Liver (tissue), 9 donors: ENCODE data around the gene ADGRA3. TPM values are rescaled to one million over a fixed set of nuclear protein-coding genes. Genes with fewer than 3 reads are reported as not detected.

ENCODE experiments used
- DNase-seq: peaks from one replicate; pipeline ENCODE4 v3.0.0-alpha.2; 2017; ENCODE audit warnings: low spot score
- H3K27ac ChIP-seq, 2 donors: one replicate each; pipeline ENCODE4 v1.7.0; 2013; ENCODE audit warnings: inconsistent platforms in 2 of 2, low read length in 2 of 2, control low read depth in 1 of 2, low read depth in 1 of 2, mild to moderate bottlenecking in 1 of 2
- H3K27me3 ChIP-seq, 4 donors: one replicate each; pipeline versions ENCODE4 v1.6.1 to v1.7.0; 2013; ENCODE audit warnings: low read length in 3 of 4, inconsistent platforms in 1 of 4, mild to moderate bottlenecking in 1 of 4, moderate library complexity in 1 of 4; ENCODE audit not compliant: control insufficient read depth in 4 of 4, insufficient read depth in 4 of 4
- H3K36me3 ChIP-seq, 4 donors: one replicate each; pipeline versions ENCODE4 v1.6.1 to v1.7.0; 2013; ENCODE audit warnings: low read length in 3 of 4, mild to moderate bottlenecking in 3 of 4, low read depth in 1 of 4, moderate library complexity in 1 of 4; ENCODE audit not compliant: control insufficient read depth in 4 of 4, insufficient read depth in 3 of 4
- H3K4me1 ChIP-seq, 4 donors: one replicate each; pipeline versions ENCODE4 v1.6.1 to v1.7.0; 2013; ENCODE audit warnings: low read length in 3 of 4, mild to moderate bottlenecking in 3 of 4, moderate library complexity in 1 of 4; ENCODE audit not compliant: control insufficient read depth in 4 of 4, insufficient read depth in 4 of 4
- H3K4me3 ChIP-seq, 3 donors: one replicate each; pipeline versions ENCODE4 v1.6.1 to v1.7.0; 2013; ENCODE audit warnings: low read length in 3 of 3, control low read depth in 1 of 3, low read depth in 1 of 3, mild to moderate bottlenecking in 1 of 3
- H3K9ac ChIP-seq, 2 donors: one replicate each; pipeline ENCODE4 v1.7.0; 2013; ENCODE audit warnings: low read length in 2 of 2, mild to moderate bottlenecking in 2 of 2, moderate library complexity in 2 of 2, control low read depth in 1 of 2, low read depth in 1 of 2
- H3K9me3 ChIP-seq, 4 donors: one replicate each; pipeline versions ENCODE4 v1.6.1 to v1.7.0; 2013; ENCODE audit warnings: low read length in 3 of 4; ENCODE audit not compliant: control insufficient read depth in 4 of 4
- CTCF ChIP-seq: fragments of 150-350 bp; IDR thresholded peaks from 2 replicates; pipeline ENCODE4 v1.5.1; 2017; ENCODE audit warnings: improper control_type of control experiment, low read depth, low read length; ENCODE audit not compliant: missing input control
- FOXA1 ChIP-seq: IDR thresholded peaks from 2 replicates; pipeline ENCODE4 v1.6.1; 2016; ENCODE audit warnings: antibody characterized with exemption
- FOXA2 ChIP-seq: IDR thresholded peaks from 2 replicates; pipeline ENCODE4 v1.6.1; 2016; ENCODE audit warnings: antibody characterized with exemption
- GABPA ChIP-seq, 2 donors: IDR thresholded peaks in 1 of 2; conservative IDR thresholded peaks in 1 of 2; 2 replicates each; pipeline ENCODE4 v1.6.1; 2016; ENCODE audit warnings: antibody characterized with exemption in 2 of 2, mild to moderate bottlenecking in 1 of 2, moderate library complexity in 1 of 2
- HNF4A ChIP-seq, 2 donors: conservative IDR thresholded peaks; 2 replicates each; pipeline ENCODE4 v1.6.1; 2016; ENCODE audit warnings: antibody characterized with exemption in 2 of 2, mild to moderate bottlenecking in 2 of 2
- JUND ChIP-seq, 2 donors: IDR thresholded peaks; 2 replicates each; pipeline ENCODE4 v1.6.1; 2016; ENCODE audit warnings: antibody characterized with exemption in 2 of 2
- NR2F2 ChIP-seq: IDR thresholded peaks from 2 replicates; pipeline ENCODE4 v1.6.1; 2016; ENCODE audit warnings: antibody characterized with exemption
- RAD21 ChIP-seq, 2 donors: IDR thresholded peaks; 2 replicates each; pipeline ENCODE4 v1.6.1; 2016; ENCODE audit warnings: antibody characterized with exemption in 2 of 2, mild to moderate bottlenecking in 2 of 2
- RXRA ChIP-seq, 2 donors: IDR thresholded peaks; 2 replicates each; pipeline ENCODE4 v1.6.1; 2017 to 2018; ENCODE audit warnings: antibody characterized with exemption in 2 of 2, mild to moderate bottlenecking in 1 of 2
- SP1 ChIP-seq: IDR thresholded peaks from 2 replicates; pipeline ENCODE4 v1.6.1; 2018; ENCODE audit warnings: antibody characterized with exemption, mild to moderate bottlenecking
- TAF1 ChIP-seq: conservative IDR thresholded peaks from 2 replicates; pipeline ENCODE4 v1.6.1; 2016; ENCODE audit warnings: antibody characterized with exemption, mild to moderate bottlenecking
- YY1 ChIP-seq: IDR thresholded peaks from 2 replicates; pipeline ENCODE4 v1.6.1; 2016; ENCODE audit warnings: antibody characterized with exemption, mild to moderate bottlenecking
- WGBS: extraction: QIAGEN DNeasy Blood & Tissue Kit; methylation state at CpG from one replicate; pipeline ENCODE4 v1.1.7; 2013; 5-methylcytosine and 5-hydroxymethylcytosine counted together
- polyA plus RNA-seq, 2 donors: library from polyadenylated mRNA; stranded (reverse) in 1 of 2; unstranded in 1 of 2; fragments of 200-250 nt in 1 of 2; fragments of >200 nt in 1 of 2; fragmentation: Nextera tagmentation in 1 of 2; extraction: Ambion mirVana in 1 of 2; gene quantifications; one replicate each; pipeline versions ENCODE4 v1.2.1 to v1.2.3, GENCODE V29; 2013 to 2015
- total RNA-seq, 2 donors: library from RNA; depleted of rRNA; stranded (reverse); fragments of >200 nt; gene quantifications; one replicate each; pipeline ENCODE4 v1.2.3, GENCODE V29; 2014
- TF ChIP-seq, protein P1 (sequence below): IDR thresholded peaks from 2 replicates; pipeline ENCODE4 v1.6.1; 2016; ENCODE audit warnings: antibody characterized with exemption
- TF ChIP-seq, protein P2 (sequence below): IDR thresholded peaks from 2 replicates; pipeline ENCODE4 v1.6.1; 2016; ENCODE audit warnings: antibody characterized with exemption, mild to moderate bottlenecking
- donor health status: healthy.
- donor health status: healthy.
- donor health status: healthy.
- donor health status: healthy.
- donor health status: healthy.

The ADGRA3 gene
- total and polyA plus RNA-seq, 4 donors = 15.2 to 239 (median 32.6) TPM

GRCh38 chr4:22504447-22504846 lies 11.4 kb downstream of the ADGRA3 start (continued):
- TF ChIP-seq, protein P1, sequence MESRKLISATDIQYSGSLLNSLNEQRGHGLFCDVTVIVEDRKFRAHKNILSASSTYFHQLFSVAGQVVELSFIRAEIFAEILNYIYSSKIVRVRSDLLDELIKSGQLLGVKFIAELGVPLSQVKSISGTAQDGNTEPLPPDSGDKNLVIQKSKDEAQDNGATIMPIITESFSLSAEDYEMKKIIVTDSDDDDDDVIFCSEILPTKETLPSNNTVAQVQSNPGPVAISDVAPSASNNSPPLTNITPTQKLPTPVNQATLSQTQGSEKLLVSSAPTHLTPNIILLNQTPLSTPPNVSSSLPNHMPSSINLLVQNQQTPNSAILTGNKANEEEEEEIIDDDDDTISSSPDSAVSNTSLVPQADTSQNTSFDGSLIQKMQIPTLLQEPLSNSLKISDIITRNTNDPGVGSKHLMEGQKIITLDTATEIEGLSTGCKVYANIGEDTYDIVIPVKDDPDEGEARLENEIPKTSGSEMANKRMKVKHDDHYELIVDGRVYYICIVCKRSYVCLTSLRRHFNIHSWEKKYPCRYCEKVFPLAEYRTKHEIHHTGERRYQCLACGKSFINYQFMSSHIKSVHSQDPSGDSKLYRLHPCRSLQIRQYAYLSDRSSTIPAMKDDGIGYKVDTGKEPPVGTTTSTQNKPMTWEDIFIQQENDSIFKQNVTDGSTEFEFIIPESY = no peak
- TF ChIP-seq HNF4A (conservative IDR thresholded peaks at IDR 0.05) = no peak
- TF ChIP-seq RXRA (IDR thresholded peaks at IDR 0.05) = no peak
- TF ChIP-seq JUND (IDR thresholded peaks at IDR 0.05) = no peak
- no peak for TF ChIP-seq FOXA2

DNA sequence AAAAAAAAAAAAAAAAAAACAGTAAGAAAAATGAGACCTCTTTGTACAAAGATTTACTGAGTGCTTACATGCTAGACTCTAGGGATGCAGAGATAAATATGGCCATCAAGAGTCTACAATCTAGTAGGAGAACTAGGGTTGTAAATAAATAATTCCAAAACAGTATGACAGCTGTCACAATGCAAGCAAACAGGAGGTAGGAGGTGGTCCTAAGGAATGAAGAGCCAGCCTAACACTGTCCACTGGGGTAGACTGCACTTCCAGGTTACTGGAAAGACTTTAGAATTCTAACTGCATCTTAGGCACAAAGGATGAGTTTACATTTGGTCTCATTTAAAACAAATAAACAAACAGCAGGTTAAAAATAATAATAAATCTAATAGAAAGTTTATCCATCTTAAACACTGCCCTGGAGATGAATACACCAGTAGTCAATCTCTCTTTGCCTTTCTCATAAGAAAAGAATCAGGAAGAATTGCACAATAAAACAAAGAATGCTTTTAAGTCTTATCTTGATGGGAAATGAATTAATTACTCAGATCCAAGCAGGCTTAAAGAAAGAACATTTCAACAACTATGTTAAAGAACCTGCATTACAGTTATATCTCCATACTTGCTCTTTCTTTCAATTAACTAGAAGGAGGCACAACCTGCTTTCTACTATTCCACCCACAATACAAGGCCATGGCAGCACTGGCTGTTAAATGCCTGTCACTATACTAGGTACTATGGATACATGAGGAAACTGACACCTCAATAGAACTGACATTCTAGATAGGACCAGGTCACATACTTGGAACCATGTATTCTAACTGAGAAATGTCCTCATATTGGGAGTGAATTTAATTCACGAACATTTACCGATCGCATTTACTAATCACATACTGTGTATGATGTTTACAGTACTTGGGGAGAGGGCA lies 12.7 kb downstream of the ADGRA3 start:
- H3K27ac ChIP-seq = no peak overlapping the region
- TF ChIP-seq SP1 (no peak), FOXA1 (no peak), CTCF (no peak), YY1 (no peak), GABPA (IDR thresholded peaks at IDR 0.05 in 1 of 2, conservative IDR thresholded peaks at IDR 0.05 in 1 of 2) (no peak), TAF1 (no peak), NR2F2 (no peak), RAD21 (IDR thresholded peaks at IDR 0.05) (no peak), FOXA2 (no peak), HNF4A (conservative IDR thresholded peaks at IDR 0.05) (no peak)
- TF ChIP-seq, protein P2, sequence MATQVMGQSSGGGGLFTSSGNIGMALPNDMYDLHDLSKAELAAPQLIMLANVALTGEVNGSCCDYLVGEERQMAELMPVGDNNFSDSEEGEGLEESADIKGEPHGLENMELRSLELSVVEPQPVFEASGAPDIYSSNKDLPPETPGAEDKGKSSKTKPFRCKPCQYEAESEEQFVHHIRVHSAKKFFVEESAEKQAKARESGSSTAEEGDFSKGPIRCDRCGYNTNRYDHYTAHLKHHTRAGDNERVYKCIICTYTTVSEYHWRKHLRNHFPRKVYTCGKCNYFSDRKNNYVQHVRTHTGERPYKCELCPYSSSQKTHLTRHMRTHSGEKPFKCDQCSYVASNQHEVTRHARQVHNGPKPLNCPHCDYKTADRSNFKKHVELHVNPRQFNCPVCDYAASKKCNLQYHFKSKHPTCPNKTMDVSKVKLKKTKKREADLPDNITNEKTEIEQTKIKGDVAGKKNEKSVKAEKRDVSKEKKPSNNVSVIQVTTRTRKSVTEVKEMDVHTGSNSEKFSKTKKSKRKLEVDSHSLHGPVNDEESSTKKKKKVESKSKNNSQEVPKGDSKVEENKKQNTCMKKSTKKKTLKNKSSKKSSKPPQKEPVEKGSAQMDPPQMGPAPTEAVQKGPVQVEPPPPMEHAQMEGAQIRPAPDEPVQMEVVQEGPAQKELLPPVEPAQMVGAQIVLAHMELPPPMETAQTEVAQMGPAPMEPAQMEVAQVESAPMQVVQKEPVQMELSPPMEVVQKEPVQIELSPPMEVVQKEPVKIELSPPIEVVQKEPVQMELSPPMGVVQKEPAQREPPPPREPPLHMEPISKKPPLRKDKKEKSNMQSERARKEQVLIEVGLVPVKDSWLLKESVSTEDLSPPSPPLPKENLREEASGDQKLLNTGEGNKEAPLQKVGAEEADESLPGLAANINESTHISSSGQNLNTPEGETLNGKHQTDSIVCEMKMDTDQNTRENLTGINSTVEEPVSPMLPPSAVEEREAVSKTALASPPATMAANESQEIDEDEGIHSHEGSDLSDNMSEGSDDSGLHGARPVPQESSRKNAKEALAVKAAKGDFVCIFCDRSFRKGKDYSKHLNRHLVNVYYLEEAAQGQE = no peak
- no peaks in the 10 kb centered on the region for H3K9me3 ChIP-seq
- DNase-seq = no peak
- no peak overlapping the region for H3K9ac ChIP-seq
- H3K4me3 ChIP-seq = no peak overlapping the region
- H3K4me1 ChIP-seq = peaks cover 9 to 52% (median 19%) of the 10 kb centered on the region in 4 donors
- no peaks in the 10 kb centered on the region for H3K27me3 ChIP-seq
- WGBS = 96% methylated on average over 3 of the region's 3 CpGs
- peaks cover 0 to 4% (median 0%) of the 10 kb centered on the region in 4 donors for H3K36me3 ChIP-seq
